OCI-LY3 (cell line): ENCODE results near the gene MTFMT.

ENCODE experiments used
- EZH2phosphoT487 ChIP-seq: fragments of 200-600 bp; shearing (Covaris generic); IDR thresholded peaks from 2 replicates; pipeline ENCODE4 v1.6.1; 2018; ENCODE audit warnings: antibody characterized with exemption, mixed run types, low read depth
- TF ChIP-seq, protein P1 (sequence below): fragments of 200-600, 300-600 bp; sonication (generic); IDR thresholded peaks from 2 replicates; pipeline ENCODE4 v1.5.1; 2014; ENCODE audit warnings: antibody characterized with exemption, low read length, low read depth

DNA sequence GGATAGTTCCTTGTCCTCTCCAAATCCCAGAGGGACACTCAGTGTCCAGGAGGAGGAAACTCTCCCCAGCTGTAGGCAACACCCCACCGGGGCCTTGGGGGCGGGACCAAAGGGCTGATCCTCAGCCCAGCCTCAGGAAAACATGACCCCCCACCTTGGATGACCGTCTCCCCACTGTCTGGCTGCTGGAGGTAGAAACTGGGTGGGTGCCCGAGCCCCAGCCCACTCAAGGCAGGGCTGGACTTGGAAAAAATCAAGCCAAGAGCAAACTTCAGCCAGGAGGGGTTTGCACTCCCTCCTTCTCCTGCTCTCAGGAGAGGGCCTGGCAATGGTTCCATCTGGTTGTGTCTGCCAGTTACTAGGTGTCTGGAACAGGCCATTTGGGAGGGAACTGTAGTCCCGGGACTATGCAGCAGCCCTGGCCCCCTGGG lies 42.0 kb upstream of the MTFMT start:
- TF ChIP-seq, protein P1, sequence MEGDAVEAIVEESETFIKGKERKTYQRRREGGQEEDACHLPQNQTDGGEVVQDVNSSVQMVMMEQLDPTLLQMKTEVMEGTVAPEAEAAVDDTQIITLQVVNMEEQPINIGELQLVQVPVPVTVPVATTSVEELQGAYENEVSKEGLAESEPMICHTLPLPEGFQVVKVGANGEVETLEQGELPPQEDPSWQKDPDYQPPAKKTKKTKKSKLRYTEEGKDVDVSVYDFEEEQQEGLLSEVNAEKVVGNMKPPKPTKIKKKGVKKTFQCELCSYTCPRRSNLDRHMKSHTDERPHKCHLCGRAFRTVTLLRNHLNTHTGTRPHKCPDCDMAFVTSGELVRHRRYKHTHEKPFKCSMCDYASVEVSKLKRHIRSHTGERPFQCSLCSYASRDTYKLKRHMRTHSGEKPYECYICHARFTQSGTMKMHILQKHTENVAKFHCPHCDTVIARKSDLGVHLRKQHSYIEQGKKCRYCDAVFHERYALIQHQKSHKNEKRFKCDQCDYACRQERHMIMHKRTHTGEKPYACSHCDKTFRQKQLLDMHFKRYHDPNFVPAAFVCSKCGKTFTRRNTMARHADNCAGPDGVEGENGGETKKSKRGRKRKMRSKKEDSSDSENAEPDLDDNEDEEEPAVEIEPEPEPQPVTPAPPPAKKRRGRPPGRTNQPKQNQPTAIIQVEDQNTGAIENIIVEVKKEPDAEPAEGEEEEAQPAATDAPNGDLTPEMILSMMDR = no peak
- no peak for TF ChIP-seq EZH2phosphoT487
